PFSK-1 (cell line): Measurements from ENCODE around the gene CEP112.

Source experiments
- POLR2AphosphoS5 ChIP-seq: IDR thresholded peaks from 2 replicates; pipeline ENCODE4 v1.6.1; 2012; ENCODE audit warnings: low read depth, mild to moderate bottlenecking, control low read depth, low read length, moderate library complexity
- REST ChIP-seq, 2 experiments: IDR thresholded peaks; 2 replicates each; pipeline versions ENCODE4 v1.6.1 to v1.8.0; 2011 to 2012; ENCODE audit warnings: low read depth in 2 of 2, low read length in 2 of 2, control low read depth in 1 of 2, inconsistent platforms in 1 of 2, mild to moderate bottlenecking in 1 of 2, moderate library complexity in 1 of 2; ENCODE audit not compliant: insufficient read depth in 1 of 2
- SIN3A ChIP-seq: IDR thresholded peaks from 2 replicates; pipeline ENCODE4 v1.6.1; 2012; ENCODE audit warnings: mild to moderate bottlenecking, low read length, moderate library complexity, borderline replicate concordance; ENCODE audit not compliant: insufficient read depth

GRCh38 chr17:65954148-65954449 lies 237.8 kb downstream of the CEP112 start:
- TF ChIP-seq POLR2AphosphoS5: no peak
- TF ChIP-seq SIN3A: no peak
- no peak for TF ChIP-seq REST (IDR thresholded peaks at IDR 0.05; ENCODE audit: insufficient read depth in 1 of 2, low read depth in 2 of 2, low read length in 2 of 2)
